HCT116 (cell line): ENCODE measurements around the gene TMEM132D. TPM values are rescaled to one million over a fixed set of nuclear protein-coding genes. Genes with fewer than 3 reads are reported as not detected.

Experiments used
- ATAC-seq: fragments of 200-7000 bp; cut with Tn5 transposase; 2 replicates; pipeline ENCODE4 v1.9.1; 2020; ENCODE audit warnings: mild to moderate bottlenecking, moderate library complexity
- BruUV-seq: library from RNA; stranded (reverse); fragments of 400-500 nt; replicated peaks from 2 replicates; lab custom pipeline; 2021; lab: Mats Ljungman, UMichigan
- CTCF ChIA-PET: fragments of 300-600 bp; sonication (Branson Sonifier 250); formaldehyde crosslinking; loops from one replicate; lab custom pipeline; 2021; ENCODE audit warnings: antibody characterized with exemption; lab: Charles Lee
- POLR2A ChIA-PET: fragments of 300-600, 350-600 bp; sonication (Branson Sonifier 250); formaldehyde crosslinking; loops from one replicate; lab custom pipeline; 2021; ENCODE audit warnings: antibody characterized with exemption; lab: Charles Lee
- RAD21 ChIA-PET, 2 experiments: fragments of 300-600 bp; sonication (Branson Sonifier 250); formaldehyde crosslinking; loops; one replicate each; lab custom pipeline; 2023; ENCODE audit warnings: low total read pairs in 2 of 2; ENCODE audit not compliant: uncharacterized antibody in 2 of 2, unreplicated experiment in 2 of 2, low non-redundant PET in 1 of 2; lab: Charles Lee
- DNase-seq: peaks from one replicate; pipeline ENCODE4 v3.0.0-alpha.2; 2010; ENCODE audit warnings: low read depth, low spot score
- H2AFZ ChIP-seq: fragments of 200-600 bp; shearing (Covaris generic), sonication (generic); 2 replicates; pipeline ENCODE4 v1.6.1; 2017; ENCODE audit warnings: low read depth, mixed run types, mixed read lengths, antibody characterized with exemption, low read length; ENCODE audit not compliant: poor library complexity, severe bottlenecking
- H3K27ac ChIP-seq: 2 replicates; pipeline ENCODE4 v1.5.1; 2012; ENCODE audit warnings: low read depth, low read length
- H3K27me3 ChIP-seq: fragments of 200-600 bp; sonication (generic); 2 replicates; pipeline ENCODE4 v1.6.1; 2016; ENCODE audit warnings: mixed run types, low read length, mixed read lengths; ENCODE audit not compliant: insufficient read depth
- H3K36me3 ChIP-seq, 2 experiments: fragments of 200-500 bp in 1 of 2; fragments of 200-600 bp in 1 of 2; sonication (Bioruptor generic) in 1 of 2; sonication (generic) in 1 of 2; 2 replicates each; pipeline versions ENCODE4 v1.5.1 to v1.6.1; 2014 to 2016; ENCODE audit warnings: low read length in 2 of 2, inconsistent platforms in 1 of 2, mixed read lengths in 1 of 2, mixed run types in 1 of 2; ENCODE audit not compliant: insufficient read depth in 2 of 2, control insufficient read depth in 1 of 2
- H3K4me1 ChIP-seq, 2 experiments: fragments of 200-600 bp in 1 of 2; sonication (generic) in 1 of 2; 2 replicates each; pipeline versions ENCODE4 v1.5.1 to v1.6.1; 2012 to 2017; ENCODE audit warnings: low read length in 2 of 2, inconsistent platforms in 1 of 2, mild to moderate bottlenecking in 1 of 2, mixed read lengths in 1 of 2, mixed run types in 1 of 2, moderate library complexity in 1 of 2; ENCODE audit not compliant: insufficient read depth in 2 of 2, control insufficient read depth in 1 of 2
- H3K4me2 ChIP-seq: fragments of 200-600 bp; sonication (generic); 2 replicates; pipeline ENCODE4 v1.6.1; 2017; ENCODE audit warnings: mixed run types, low read length, mixed read lengths
- H3K4me3 ChIP-seq, 2 experiments: fragments of 200-600 bp in 1 of 2; sonication (generic) in 1 of 2; replicated peaks in 1 of 2; 2 replicates each; pipeline ENCODE4 v1.5.1; 2011 to 2016; ENCODE audit warnings: low read length in 2 of 2, control low read depth in 1 of 2, low read depth in 1 of 2, mild to moderate bottlenecking in 1 of 2, mixed read lengths in 1 of 2, mixed run types in 1 of 2
- H3K79me2 ChIP-seq: fragments of 200-600 bp; sonication (generic); 2 replicates; pipeline ENCODE4 v1.6.1; 2017; ENCODE audit warnings: mild to moderate bottlenecking, mixed run types, low read length, moderate library complexity, mixed read lengths; ENCODE audit not compliant: insufficient read depth
- H3K9ac ChIP-seq: fragments of 200-600 bp; sonication (generic); 2 replicates; pipeline ENCODE4 v1.6.1; 2016; ENCODE audit warnings: low read length, mixed read lengths
- H3K9me2 ChIP-seq: fragments of 200-600 bp; sonication (generic), shearing (Covaris generic); 2 replicates; pipeline ENCODE4 v1.6.1; 2017; ENCODE audit warnings: mixed run types, mild to moderate bottlenecking, moderate library complexity; ENCODE audit not compliant: insufficient read depth
- H3K9me3 ChIP-seq, 2 experiments: fragments of 200-500 bp in 1 of 2; fragments of 200-600 bp in 1 of 2; sonication (Bioruptor generic) in 1 of 2; sonication (generic) in 1 of 2; 2 replicates each; pipeline ENCODE4 v1.6.1; 2014 to 2017; ENCODE audit warnings: low read length in 2 of 2, mixed read lengths in 2 of 2, inconsistent platforms in 1 of 2, low read depth in 1 of 2, mild to moderate bottlenecking in 1 of 2, mixed run types in 1 of 2, moderate library complexity in 1 of 2; ENCODE audit not compliant: control insufficient read depth in 1 of 2, insufficient read depth in 1 of 2
- H4K20me1 ChIP-seq: fragments of 200-600 bp; sonication (generic), shearing (Covaris generic); 2 replicates; pipeline ENCODE4 v1.6.1; 2017; ENCODE audit warnings: mixed run types, mild to moderate bottlenecking, moderate library complexity; ENCODE audit not compliant: insufficient read depth
- ATF3 ChIP-seq: IDR thresholded peaks from 2 replicates; pipeline ENCODE4 v1.6.1; 2012
- CEBPB ChIP-seq: IDR thresholded peaks from 2 replicates; pipeline ENCODE4 v1.6.1; 2012; ENCODE audit warnings: low read depth
- CTCF ChIP-seq, 3 experiments: fragments of 200-600 bp in 1 of 3; sonication (generic) in 1 of 3; IDR thresholded peaks in 2 of 3; conservative IDR thresholded peaks in 1 of 3; 2 replicates each; pipeline ENCODE4 v1.5.1; 2012 to 2017; ENCODE audit warnings: low read depth in 2 of 3, low read length in 2 of 3, antibody characterized with exemption in 1 of 3, borderline replicate concordance in 1 of 3, control low read depth in 1 of 3, mild to moderate bottlenecking in 1 of 3, mixed read lengths in 1 of 3, mixed run types in 1 of 3, moderate library complexity in 1 of 3; ENCODE audit not compliant: insufficient read depth in 1 of 3
- EGR1 ChIP-seq: IDR thresholded peaks from 2 replicates; pipeline ENCODE4 v1.6.1; 2012; ENCODE audit warnings: low read depth
- ELF1 ChIP-seq: IDR thresholded peaks from 2 replicates; pipeline ENCODE4 v1.6.1; 2012; ENCODE audit warnings: low read depth, borderline replicate concordance
- EZH2phosphoT487 ChIP-seq: fragments of 200-600 bp; IDR thresholded peaks from 2 replicates; pipeline ENCODE4 v1.6.1; 2018; ENCODE audit warnings: antibody characterized with exemption, borderline replicate concordance
- FOSL1 ChIP-seq: IDR thresholded peaks from 2 replicates; pipeline ENCODE4 v1.6.1; 2012; ENCODE audit warnings: low read depth
- JUND ChIP-seq: IDR thresholded peaks from 2 replicates; pipeline ENCODE4 v1.6.1; 2012
- POLR2A ChIP-seq: IDR thresholded peaks from 2 replicates; pipeline ENCODE4 v1.7.0; 2011; ENCODE audit warnings: borderline replicate concordance; ENCODE audit not compliant: insufficient read depth, insufficient read length; ENCODE audit errors: extremely low read depth
- REST ChIP-seq: IDR thresholded peaks from 2 replicates; pipeline ENCODE4 v1.6.1; 2012; ENCODE audit warnings: low read depth
- SP1 ChIP-seq: IDR thresholded peaks from 2 replicates; pipeline ENCODE4 v1.6.1; 2012; ENCODE audit warnings: low read depth
- SRF ChIP-seq: IDR thresholded peaks from 2 replicates; pipeline ENCODE4 v1.6.1; 2012; ENCODE audit warnings: low read depth
- TCF7L2 ChIP-seq: IDR thresholded peaks from 2 replicates; pipeline ENCODE4 v1.7.0; 2011; ENCODE audit warnings: borderline replicate concordance, inconsistent platforms; ENCODE audit not compliant: insufficient read depth, insufficient read length; ENCODE audit errors: extremely low read depth
- YY1 ChIP-seq: IDR thresholded peaks from 2 replicates; pipeline ENCODE4 v1.6.1; 2011; ENCODE audit warnings: low read length, low read depth, moderate library complexity, mild to moderate bottlenecking; ENCODE audit not compliant: insufficient replicate concordance; ENCODE audit errors: extremely low read depth
- ZFX ChIP-seq: fragments of 450-650 bp; IDR thresholded peaks from 2 replicates; pipeline ENCODE4 v1.6.1; 2017
- intact Hi-C: fragments of 100-400 bp; cut with micrococcal nuclease; formaldehyde crosslinking; loops from 2 replicates; pipeline ENCODE4 v1.10.0; 2022
- total RNA-seq: library from RNA; stranded (reverse); gene quantifications from one replicate; pipeline ENCODE4 v1.2.1, GENCODE V29; 2021; ENCODE audit not compliant: unreplicated experiment

Gene TMEM132D
- total RNA-seq, 1 experiment from 2014 or later: not detected

- ChIA-PET RAD21 (no interaction called here), POLR2A (no interaction called here), CTCF (no interaction called here)
- no TSS peak for BruUV-seq
- Histone ChIP-seq H3K79me2 (no peaks in the 10 kb centered on the region), H3K9me2 (no peaks in the 10 kb centered on the region), H3K9ac (no peak overlapping the region), H2AFZ (no peak overlapping the region), H3K27ac (no peak overlapping the region), H3K4me2 (no peak overlapping the region), H3K9me3 (peaks cover 10 to 47% of the 10 kb centered on the region in 2 experiments; a peak in 2 of 4 replicates), H3K4me3 (no peak overlapping the region), H4K20me1 (no peaks in the 10 kb centered on the region), H3K4me1 (no peaks in the 10 kb centered on the region), H3K36me3 (no peaks in the 10 kb centered on the region), H3K27me3 (no peaks in the 10 kb centered on the region)
- DNase-seq: no peak
- TF ChIP-seq EGR1 (no peak), ATF3 (no peak), TCF7L2 (no peak), SP1 (no peak), SRF (no peak), YY1 (no peak), ZFX (no peak), FOSL1 (no peak), EZH2phosphoT487 (no peak), CTCF (IDR thresholded peaks at IDR 0.05 in 2 of 3, conservative IDR thresholded peaks at IDR 0.05 in 1 of 3; ENCODE audit: borderline replicate concordance in 1 of 3, insufficient read depth in 1 of 3, low read depth in 2 of 3, low read length in 2 of 3) (no peak), CEBPB (no peak), REST (no peak), JUND (no peak), POLR2A (no peak), ELF1 (no peak)
- no peak for ATAC-seq
- intact Hi-C loops: no loop called here
Observed at GRCh38 chr12:129534966-129535750, 368.7 kb downstream of the TMEM132D start.
